HG03159 (cell line): ENCODE results near the gene ASH1L.
"Not testable (repeated sequence)": the region's sequence is repeated elsewhere in the genome, so short reads cannot be mapped to it uniquely, and the experiment has no call there.

Experiments used
- ATAC-seq: cut with Tn5 transposase; IDR thresholded peaks from one replicate; pipeline ENCODE4 v1.9.1; 2021; ENCODE audit warnings: mild to moderate bottlenecking, moderate library complexity; ENCODE audit not compliant: unreplicated experiment

Gene ASH1L

DNA sequence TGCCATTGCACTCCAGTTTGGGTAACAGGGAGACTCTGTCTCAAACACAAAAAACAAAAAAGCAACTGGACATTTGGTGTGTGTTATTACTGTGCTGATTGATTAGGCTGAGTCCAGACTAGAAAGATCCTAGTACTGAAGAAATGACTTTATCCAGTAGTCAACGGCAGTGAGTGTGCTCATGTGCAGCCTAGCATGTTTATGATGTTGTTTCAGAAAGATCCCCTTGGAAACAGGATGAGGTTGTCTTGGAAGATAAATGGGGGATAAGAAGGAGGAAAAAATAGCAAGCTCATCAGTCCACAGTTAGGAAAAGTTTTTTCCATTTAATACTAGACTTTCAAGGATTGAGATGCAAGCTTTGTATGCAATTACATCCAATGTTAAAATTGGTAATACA, 227.6 kb downstream of the ASH1L start:
- no peak for ATAC-seq

DNA sequence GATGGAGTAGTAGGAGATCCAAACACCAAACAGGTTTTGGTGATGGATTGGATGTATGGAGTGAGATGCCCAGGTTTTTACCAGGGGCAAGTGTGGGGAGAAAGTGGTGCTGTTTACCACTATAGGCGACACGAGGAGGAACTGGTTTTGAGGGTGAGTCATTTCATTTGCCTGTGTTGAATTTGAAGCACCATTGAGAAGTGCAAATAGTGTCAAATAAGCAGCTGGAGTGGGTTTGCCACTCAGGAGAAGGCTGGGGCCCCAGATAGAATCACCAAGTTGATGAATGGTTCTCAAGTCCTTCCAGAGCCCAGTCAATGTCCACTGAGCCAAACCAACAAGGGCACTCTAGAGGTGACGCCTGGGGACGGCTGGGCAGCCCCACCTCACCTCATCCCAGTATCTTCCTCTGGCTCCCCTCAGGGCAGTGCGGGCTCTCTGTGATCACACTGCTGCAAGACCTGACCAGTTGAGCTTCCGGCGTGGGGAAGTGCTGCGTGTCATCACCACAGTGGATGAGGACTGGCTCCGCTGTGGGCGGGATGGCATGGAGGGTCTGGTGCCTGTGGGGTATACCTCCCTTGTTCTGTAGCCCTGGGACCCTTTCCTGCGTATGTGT, 232.5 kb downstream of the ASH1L start:
- no peak for ATAC-seq

DNA sequence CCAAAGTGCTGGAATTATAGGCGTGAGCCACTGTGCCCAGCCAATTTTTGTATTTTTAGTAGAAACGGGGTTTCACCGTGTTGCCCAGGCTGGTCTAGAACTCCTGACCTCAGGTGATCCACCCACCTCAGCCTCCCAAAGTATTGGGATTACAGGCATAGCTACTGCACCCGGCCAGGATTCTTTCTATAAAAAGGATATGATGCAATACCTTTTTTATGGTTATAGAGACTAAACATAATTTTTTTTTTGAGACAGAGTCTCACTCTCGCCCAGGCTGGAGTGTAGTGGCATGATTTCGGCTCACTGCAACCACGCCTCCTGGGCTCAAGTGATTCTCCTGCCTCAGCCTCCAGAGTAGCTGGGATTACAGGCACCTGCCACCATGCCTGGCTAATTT, 233.7 kb downstream of the ASH1L start:
- ATAC-seq, result not testable (repeated sequence)

DNA sequence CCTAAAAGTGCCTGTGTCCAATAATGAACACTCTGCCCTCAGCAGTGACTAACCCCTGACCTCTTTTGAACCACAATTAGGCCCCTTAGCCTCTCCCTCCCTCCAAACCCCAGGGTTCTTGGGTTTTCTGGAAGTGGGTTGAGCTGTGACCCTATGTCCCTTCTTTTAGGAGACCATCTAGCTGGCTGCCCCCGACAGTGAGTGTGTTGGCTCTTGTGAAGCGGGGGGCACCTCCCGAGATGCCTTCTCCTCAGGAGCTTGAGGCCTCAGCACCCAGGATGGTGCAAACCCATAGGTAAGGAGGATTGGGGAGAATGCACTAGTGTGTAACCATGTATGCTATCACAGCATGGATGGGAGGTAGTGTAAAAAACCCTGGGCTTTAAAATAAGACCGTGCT, 234.6 kb downstream of the ASH1L start:
- ATAC-seq, result no peak

DNA sequence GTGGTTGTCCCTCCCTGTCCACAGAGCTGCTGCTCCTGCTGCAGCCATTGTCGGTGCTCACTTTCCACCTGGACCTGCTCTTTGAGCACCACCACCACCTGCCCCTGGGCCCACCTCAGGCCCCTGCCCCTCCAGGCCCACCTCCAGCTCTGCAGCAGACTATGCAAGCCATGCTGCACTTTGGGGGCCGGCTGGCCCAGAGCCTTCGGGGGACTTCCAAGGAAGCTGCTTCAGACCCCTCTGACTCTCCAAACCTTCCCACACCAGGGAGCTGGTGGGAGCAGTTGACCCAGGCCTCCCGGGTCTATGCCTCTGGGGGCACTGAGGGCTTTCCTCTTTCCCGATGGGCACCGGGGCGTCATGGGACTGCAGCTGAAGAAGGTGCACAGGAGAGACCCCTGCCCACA, 236.0 kb downstream of the ASH1L start:
- ATAC-seq, result no peak

DNA sequence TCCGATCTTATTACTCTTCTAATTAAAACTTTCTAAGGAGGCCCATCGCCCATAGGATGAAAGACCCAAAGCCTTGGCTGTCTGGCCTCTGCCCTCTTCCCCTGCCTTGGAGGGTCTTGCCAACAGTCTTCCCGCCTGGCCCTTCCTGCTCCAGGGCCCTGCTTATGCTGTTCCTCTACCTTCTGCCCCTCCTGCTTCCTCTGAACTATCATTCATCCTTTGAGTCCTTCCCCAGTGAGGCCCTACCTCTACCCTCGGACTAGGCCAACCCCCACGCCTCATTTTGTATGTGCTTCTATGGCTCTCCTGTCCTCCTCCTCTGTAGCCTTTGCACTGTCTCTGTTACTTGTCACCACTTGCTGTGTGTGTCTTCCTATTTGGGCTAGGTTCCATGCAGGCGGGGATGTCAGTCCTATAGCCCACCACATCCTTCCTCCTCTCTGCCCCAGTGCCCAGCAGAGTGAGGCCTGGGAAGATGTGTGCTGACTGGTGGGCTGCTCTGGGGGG, 236.5 kb downstream of the ASH1L start:
- no peak for ATAC-seq

DNA sequence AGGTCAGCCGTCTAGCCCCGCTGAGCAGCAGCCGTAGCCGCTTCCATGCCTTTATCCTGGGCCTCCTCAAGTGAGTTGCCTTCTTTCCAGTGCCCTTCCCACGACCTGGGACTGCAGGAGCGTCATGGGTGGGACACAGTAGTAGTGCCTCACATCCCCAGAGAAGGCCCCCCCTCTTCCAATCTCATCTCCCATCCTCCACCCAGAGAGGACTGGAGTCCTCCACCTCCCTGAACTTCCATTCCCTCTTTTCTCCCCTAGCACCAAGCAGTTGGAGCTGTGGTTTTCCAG, 237.1 kb downstream of the ASH1L start:
- no peak for ATAC-seq

DNA sequence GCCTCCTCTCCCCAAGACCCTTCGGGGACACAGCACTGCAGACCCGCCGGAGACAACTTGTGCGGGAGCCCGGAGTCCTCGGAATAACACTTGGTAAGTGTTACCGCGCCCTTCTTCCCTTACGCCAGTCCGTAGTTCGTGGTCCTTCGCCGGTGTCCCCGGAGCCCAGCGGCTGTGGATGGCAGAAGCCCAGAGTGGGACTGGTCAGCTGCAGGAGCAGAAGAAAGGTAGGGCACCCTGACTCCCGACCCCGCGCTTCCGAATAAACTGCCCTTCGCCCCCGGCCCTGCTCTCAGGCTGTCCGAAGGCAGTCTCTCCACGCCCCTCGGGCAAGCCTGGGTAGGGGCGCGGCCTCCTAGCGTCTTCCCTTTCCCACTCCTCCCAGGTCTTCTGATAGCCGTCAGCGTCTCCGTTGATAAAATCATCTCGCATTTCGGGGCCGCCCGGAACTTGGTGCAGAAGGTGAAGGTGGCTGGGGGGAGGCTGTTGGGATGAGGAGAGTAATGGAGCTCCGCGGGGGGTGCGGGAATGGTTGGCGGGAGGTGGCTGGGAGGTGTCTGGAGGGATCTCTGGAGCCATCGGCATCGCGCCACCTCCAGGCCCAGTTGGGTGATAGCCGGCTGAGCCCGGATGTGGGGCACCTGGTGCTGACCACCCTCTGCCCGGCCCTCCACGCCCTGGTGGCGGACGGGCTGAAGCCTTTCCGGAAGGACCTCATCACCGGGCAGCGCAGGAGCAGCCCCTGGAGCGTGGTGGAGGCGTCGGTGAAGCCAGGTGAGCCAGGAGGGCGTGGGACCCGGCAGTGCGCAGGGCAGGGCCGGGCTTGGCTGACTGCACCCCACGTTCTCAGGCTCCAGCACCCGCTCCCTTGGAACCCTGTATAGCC, 237.6 kb downstream of the ASH1L start:
- ATAC-seq, result no peak

DNA sequence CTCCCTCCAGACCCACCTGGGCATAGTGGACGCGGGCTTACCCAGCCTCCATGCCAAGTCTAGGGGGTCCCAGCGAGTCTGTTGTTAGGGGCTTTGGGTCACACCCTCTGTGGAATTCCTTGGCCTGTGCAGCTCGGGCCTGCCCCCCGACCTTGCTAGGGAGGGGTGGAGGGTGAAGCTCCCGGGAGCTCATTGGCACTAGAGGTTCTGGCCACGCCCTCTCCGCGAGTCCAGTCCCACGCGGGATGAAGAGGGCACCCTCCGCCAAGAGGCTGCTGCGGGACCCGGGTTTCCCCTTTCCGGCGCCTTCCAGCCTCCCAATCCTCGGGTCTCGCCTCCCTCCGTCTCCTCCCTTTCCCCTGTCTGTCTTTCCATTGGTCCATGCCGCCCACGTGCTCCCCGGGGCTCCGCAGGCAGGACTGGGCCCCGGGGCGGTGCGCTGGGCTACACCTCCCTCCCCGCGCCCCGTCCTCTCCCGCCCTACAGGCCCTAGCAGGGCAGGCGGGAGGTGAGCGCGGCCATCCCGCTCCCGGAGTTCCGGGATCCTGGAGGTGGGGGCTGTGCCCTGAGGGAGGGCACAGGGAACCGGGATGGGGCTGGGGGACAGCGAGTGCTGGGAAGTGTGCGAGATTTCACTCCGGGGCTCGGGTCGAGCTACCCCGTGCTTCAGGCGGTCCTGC, 238.4 kb downstream of the ASH1L start:
- peak; percentile 58 for ATAC-seq

DNA sequence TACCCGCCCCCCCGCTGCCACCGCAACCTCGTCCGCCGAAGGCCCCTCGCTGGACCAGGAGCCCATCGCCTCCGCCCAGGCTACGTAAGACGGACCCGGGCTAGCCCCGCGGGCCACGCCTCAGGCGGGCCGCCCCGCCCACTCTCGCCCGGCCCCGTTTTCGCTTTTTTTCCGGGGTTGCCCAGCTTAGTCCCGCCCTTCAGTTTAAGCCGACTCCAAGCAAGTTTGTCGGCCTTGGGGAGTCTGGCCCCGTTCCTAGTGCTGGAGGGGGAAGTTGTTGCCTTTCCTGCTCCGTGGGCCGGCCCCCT, 238.9 kb downstream of the ASH1L start:
- ATAC-seq, result peak; percentile 35

DNA sequence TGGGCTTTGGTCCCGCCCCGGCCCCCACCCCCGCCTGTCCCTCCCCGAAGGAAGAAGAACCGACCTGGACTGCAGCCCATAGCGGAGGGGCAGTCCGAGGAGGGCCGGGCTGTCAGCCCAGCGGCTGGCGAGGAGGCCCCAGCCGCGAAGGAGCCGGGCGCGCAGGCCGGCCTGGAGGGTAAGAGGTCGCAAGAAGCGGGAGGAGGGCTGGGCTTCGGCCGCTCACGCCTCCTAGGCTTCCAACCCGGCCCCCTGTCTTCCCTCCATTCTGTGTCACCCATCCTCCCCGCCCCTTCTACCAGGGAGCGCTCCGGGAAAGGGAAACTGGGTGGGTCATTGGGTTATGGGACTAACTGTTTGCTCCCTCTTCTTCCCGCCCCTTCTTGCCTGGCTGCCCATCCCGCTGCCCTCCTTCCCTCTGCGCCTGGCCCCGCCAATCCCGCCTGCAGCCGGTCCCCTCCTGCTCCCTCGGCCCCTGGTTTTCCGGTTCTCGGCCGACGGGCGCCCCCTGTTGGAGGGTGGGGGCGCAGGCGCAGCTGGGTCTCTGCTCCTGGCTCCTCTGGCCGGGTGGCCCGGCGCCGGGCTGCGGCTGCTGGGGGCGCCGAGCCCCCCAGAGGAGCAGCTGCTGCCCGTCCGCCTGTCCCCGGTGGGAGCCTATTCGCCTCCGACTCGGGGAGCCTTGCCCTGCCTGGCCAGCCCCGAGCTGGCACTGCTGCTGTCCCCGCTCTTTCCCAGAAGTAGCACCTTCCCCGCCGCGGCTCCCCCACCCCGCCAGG, 239.5 kb downstream of the ASH1L start:
- peak; percentile 35 for ATAC-seq

DNA sequence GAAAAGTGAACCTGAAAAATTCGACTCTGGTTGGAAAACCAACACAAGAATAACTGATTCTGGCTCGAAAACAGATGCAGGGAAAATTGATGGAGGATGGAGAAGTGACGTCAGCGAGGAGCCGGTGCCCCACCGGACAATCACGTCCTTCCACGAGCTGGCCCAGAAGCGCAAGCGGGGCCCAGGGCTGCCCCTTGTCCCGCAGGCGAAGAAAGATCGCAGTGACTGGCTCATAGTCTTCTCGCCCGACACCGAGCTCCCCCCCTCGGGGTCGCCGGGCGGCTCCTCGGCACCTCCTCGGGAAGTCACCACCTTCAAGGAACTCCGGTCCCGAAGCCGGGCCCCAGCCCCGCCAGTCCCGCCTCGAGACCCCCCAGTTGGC, 240.0 kb downstream of the ASH1L start:
- ATAC-seq, result no peak

DNA sequence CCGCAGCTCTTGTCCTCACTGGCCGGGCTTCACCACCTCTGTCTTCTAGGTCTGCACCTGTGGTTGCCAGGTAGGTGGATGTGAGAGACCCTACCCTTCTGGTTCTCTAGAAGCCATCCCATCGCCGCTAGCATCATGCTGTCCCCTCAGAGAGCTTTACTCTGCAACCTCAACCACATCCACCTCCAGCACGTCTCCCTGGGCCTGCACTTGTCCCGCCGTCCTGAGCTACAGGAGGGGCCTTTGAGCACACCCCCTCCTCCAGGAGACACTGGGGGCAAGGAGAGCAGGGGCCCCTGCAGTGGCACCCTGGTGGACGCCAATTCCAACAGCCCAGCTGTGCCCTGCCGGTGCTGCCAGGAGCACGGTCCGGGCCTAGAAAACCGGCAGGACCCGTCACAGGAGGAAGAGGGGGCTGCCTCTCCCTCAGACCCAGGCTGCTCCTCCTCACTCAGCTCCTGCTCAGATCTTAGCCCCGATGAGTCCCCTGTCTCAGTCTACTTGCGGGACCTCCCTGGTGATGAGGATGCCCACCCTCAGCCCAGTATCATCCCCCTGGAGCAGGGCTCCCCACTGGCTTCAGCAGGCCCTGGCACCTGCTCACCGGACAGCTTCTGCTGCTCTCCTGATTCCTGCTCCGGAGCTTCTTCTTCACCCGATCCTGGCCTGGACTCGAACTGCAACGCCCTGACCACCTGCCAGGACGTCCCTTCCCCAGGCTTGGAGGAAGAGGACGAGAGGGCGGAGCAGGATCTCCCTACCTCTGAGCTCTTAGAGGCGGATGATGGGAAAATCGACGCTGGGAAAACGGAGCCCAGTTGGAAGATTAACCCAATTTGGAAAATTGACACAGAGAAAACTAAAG, 240.7 kb downstream of the ASH1L start:
- no peak for ATAC-seq

DNA sequence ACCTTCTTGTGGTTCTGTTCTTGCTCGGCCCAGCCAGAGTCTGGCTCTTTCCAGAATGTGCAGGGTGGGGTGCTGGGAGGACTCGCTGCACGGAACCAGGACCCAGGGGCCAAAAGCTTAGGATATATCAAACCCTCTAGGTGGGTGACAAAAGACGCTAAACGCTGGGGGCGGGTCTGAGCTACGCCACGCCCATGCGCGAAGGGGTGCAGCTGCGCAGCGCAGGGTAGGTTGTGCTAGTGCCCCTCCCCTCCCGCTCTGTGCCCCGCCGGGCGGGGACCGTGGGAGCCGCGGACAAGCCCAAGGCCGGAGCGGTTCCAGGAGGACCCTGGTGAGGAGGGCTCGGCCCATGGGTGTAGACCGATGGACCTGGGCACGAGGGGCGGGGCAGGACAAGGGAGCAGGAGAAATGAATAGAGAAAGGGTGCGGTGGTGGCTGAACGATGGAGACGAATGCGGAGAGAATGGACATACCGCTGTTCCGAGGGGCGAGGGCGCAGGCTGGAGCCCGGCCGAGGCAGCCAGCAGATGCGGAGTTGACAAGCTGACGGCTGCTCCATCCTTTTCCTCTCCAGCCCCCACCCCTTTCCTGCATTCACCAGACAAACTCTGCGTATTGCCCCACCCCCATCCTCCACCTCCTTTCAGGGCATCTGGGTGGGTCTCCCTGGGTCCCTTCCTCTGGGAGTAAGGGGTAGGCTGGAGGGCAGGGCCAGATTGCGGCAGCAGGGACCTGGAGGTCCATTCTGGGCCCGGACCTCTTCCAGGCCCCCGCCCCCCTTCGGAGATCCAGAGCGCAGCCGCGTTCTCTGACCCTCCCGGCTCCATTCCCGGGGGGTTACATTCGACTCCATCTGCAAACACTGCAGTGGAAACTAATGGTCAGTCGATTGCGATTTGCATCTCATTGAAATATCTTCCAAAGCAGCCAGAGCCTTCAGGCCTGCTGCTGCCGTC, 241.7 kb downstream of the ASH1L start, which contains the start of gene RUSC1:
Gene RUSC1 (plus strand): TSS at position 234 of the 957 bp plus-strand sequence. CDS start 880 bp downstream, outside the sequence.
- no peak for ATAC-seq

DNA sequence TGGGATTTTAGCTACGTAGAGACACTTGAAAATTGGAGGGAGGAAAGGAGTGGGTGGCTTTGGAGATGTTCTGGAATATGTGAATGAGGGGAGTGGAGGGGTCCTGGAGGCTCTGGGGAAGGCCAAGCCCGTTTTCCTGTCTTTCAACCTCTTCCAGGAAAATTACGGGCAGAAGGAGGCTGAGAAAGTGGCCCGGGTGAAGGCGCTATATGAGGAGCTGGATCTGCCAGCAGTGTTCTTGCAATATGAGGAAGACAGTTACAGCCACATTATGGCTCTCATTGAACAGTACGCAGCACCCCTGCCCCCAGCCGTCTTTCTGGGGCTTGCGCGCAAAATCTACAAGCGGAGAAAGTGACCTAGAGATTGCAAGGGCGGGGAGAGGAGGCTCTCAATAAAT, 242.4 kb downstream of the ASH1L start:
- no peak for ATAC-seq

DNA sequence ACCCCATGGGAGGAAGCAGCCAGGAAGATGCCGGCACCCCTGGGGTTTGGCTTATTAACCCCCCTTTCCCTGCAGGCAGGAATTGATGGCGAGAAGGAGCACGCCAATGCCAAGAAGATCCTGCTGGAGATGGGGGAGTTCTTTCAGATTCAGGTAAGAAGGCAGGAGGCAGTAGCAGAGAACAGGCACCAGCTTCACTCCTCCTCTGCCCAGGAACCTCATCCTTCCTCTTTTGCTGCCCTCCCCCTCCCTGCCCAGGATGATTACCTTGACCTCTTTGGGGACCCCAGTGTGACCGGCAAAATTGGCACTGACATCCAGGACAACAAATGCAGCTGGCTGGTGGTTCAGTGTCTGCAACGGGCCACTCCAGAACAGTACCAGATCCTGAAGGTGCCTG, 243.1 kb downstream of the ASH1L start:
- no peak for ATAC-seq

DNA sequence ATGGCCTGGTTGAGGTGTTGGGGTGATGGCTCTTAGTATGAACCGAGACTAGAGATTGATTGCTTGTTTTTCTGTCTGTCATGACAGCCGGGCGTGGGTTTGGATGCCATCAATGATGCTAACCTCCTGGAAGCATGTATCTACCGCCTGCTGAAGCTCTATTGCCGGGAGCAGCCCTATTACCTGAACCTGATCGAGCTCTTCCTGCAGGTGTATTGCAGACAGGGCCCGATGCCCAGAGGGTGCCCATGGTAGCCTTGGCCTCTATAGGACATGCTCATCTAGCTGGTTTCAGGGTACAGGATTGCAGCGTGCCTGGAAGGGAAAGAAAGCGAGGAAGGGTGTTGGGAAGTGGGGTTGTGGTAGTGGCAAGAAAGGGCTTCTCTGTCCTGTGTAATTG, 244.5 kb downstream of the ASH1L start:
- no peak for ATAC-seq

DNA sequence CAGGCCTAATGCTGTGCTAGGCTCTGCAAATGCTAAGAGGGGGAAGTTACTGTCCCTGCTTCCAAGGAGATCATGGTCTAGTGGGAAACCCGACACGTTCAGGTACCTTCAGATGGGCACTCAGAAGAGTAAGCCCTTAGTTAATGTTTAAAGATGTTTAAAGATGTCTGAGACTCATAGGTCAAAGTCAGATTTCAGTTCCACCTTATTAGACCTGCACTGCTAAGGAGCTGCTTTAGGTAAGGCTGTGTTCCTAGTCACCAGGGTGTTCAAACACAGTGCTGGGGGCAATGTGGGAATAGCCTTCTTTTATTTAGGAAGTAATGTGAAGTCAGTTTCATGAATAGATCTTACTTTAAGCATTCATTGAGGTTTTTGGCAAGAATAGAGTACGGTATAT, 245.7 kb downstream of the ASH1L start:
- no peak for ATAC-seq

DNA sequence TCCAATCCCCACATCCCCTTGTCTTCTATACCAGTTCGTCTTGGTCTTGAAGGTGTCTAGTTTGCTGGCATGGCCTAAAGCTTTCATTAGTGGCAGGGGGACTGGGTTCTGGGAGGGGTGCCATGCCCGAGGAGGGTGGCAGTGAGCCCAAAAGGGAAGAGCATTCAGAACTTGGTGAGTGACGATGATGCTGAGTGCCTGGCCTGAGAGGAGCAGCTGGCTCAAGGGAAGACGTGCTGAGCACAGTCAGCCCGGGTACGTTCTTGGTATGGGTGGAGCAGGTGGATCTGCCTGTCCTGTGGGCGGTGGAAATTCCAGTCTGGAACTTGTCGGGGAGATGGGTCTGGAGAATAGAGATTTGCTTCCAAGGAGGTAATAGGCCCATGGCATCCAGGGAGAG, 249.3 kb downstream of the ASH1L start:
- ATAC-seq, result no peak
